Endothelial cell of umbilical vein (primary cell): ENCODE measurements around the gene NFKBIL1. TPM values are rescaled to one million over a fixed set of nuclear protein-coding genes. Genes with fewer than 3 reads are reported as not detected.
A peak's percentile ranks its signal among the peaks of the same experiment; 100 is the strongest.

Source experiments
- BruUV-seq: library from RNA; stranded (reverse); fragments of 400-500 nt; replicated peaks from 2 replicates; lab custom pipeline; 2021; lab: Mats Ljungman, UMichigan
- CTCF ChIA-PET: fragments of 300-600, 350-600 bp; sonication (Branson Sonifier 250); formaldehyde crosslinking; loops from one replicate; lab custom pipeline; 2021; ENCODE audit warnings: antibody characterized with exemption, inconsistent platforms; lab: Charles Lee
- POLR2A ChIA-PET: fragments of 300-600, 350-600 bp; sonication (Branson Sonifier 250); formaldehyde crosslinking; loops from one replicate; lab custom pipeline; 2021; ENCODE audit warnings: antibody characterized with exemption, inconsistent platforms; lab: Charles Lee
- DNase-seq: peaks from one replicate; pipeline ENCODE4 v3.0.0-alpha.2; 2011; ENCODE audit warnings: low read depth, low spot score
- FAIRE-seq: peaks from 2 replicates; lab custom pipeline; 2011; peaks lifted over from hg19 to GRCh38; lab: Jason Lieb, UNC
- H2AFZ ChIP-seq: 2 replicates; pipeline ENCODE4 v1.6.0; 2012; ENCODE audit warnings: low read depth, low read length, control low read depth, inconsistent platforms
- H3K27ac ChIP-seq: 2 replicates; pipeline ENCODE4 v1.5.1; 2011; ENCODE audit warnings: low read depth, mild to moderate bottlenecking, control low read depth, low read length, moderate library complexity; ENCODE audit not compliant: insufficient read depth
- H3K27me3 ChIP-seq, 2 experiments: 2 replicates each; pipeline versions ENCODE4 v1.6.0 to v1.6.1; 2011; ENCODE audit warnings: low read length in 2 of 2, mixed read lengths in 1 of 2; ENCODE audit not compliant: control insufficient read depth in 2 of 2, insufficient read depth in 2 of 2
- H3K36me3 ChIP-seq, 2 experiments: 2 replicates in 1 of 2; 3 replicates in 1 of 2; pipeline ENCODE4 v1.5.1; 2011; ENCODE audit warnings: low read length in 2 of 2, mild to moderate bottlenecking in 1 of 2, moderate library complexity in 1 of 2; ENCODE audit not compliant: control insufficient read depth in 2 of 2, insufficient read depth in 2 of 2; ENCODE audit errors: extremely low read depth in 1 of 2
- H3K4me1 ChIP-seq: 3 replicates; pipeline ENCODE4 v1.5.1; 2011; ENCODE audit warnings: mild to moderate bottlenecking, low read length; ENCODE audit not compliant: control insufficient read depth, insufficient read depth; ENCODE audit errors: extremely low read depth
- H3K4me2 ChIP-seq: 2 replicates; pipeline ENCODE4 v1.6.1; 2011; ENCODE audit warnings: low read length, control low read depth, mixed read lengths; ENCODE audit not compliant: insufficient read depth
- H3K4me3 ChIP-seq, 3 experiments: fragments of 200-600 bp in 1 of 3; sonication (generic), shearing (Covaris generic) in 1 of 3; replicated peaks in 1 of 3; 2 replicates each; pipeline ENCODE4 v1.5.1; 2011 to 2016; ENCODE audit warnings: control low read depth in 3 of 3, low read length in 3 of 3, mild to moderate bottlenecking in 2 of 3, inconsistent platforms in 1 of 3, low read depth in 1 of 3, moderate library complexity in 1 of 3; ENCODE audit not compliant: insufficient read depth in 1 of 3
- H3K79me2 ChIP-seq: 2 replicates; pipeline ENCODE4 v1.6.0; 2012; ENCODE audit warnings: low read length, inconsistent platforms; ENCODE audit not compliant: control insufficient read depth, insufficient read depth
- H3K9ac ChIP-seq: replicated peaks from 2 replicates; pipeline ENCODE3; 2011; ENCODE audit warnings: low read length, control low read depth; ENCODE audit not compliant: insufficient read depth; ENCODE audit errors: extremely low read depth
- H3K9me1 ChIP-seq: replicated peaks from 3 replicates; pipeline ENCODE4 v1.6.0; 2011; ENCODE audit warnings: mild to moderate bottlenecking, low read length; ENCODE audit not compliant: control insufficient read depth, insufficient read depth; ENCODE audit errors: extremely low read depth
- H3K9me3 ChIP-seq: replicated peaks from 2 replicates; pipeline ENCODE4 v1.5.1; 2012; ENCODE audit warnings: low read length, inconsistent platforms; ENCODE audit not compliant: control insufficient read depth, insufficient read depth
- H4K20me1 ChIP-seq: replicated peaks from 2 replicates; pipeline ENCODE3; 2011; ENCODE audit warnings: mild to moderate bottlenecking, low read length; ENCODE audit not compliant: control insufficient read depth, insufficient read depth; ENCODE audit errors: extremely low read depth
- JUN ChIP-seq: IDR thresholded peaks from 2 replicates; pipeline ENCODE4 v1.6.1; 2011; ENCODE audit warnings: borderline replicate concordance, low read depth; ENCODE audit not compliant: insufficient read length, insufficient read depth
- MAX ChIP-seq: IDR thresholded peaks from 2 replicates; pipeline ENCODE4 v1.6.1; 2011; ENCODE audit not compliant: insufficient read depth, insufficient read length
- MYC ChIP-seq: IDR thresholded peaks from one replicate; pipeline ENCODE4 v1.6.1; 2011; ENCODE audit warnings: mild to moderate bottlenecking, low read depth, low read length
- POLR2A ChIP-seq: IDR thresholded peaks from 2 replicates; pipeline ENCODE4 v1.6.1; 2012; ENCODE audit warnings: low read depth, mild to moderate bottlenecking, control low read depth, low read length
- POLR2AphosphoS5 ChIP-seq: IDR thresholded peaks from 2 replicates; pipeline ENCODE4 v1.6.1; 2012; ENCODE audit warnings: low read depth, mild to moderate bottlenecking, control low read depth, low read length, moderate library complexity; ENCODE audit not compliant: insufficient read depth
- dilution Hi-C: fragments of 300-500 bp; cut with MboI; formaldehyde crosslinking; loops from one replicate; pipeline ENCODE4 v1.15.0; 2019; ENCODE audit warnings: low sequenced_read_pairs; ENCODE audit not compliant: extremely low pct_ligation_motif_present
- intact Hi-C: fragments of 100-400 bp; cut with micrococcal nuclease; formaldehyde crosslinking; loops from one replicate; pipeline ENCODE4 v1.10.0; 2022
- polyA plus RNA-seq, 4 experiments: library from polyadenylated mRNA; depleted of rRNA in 3 of 4; stranded (reverse) in 3 of 4; unstranded in 1 of 4; fragments of >200 nt; gene quantifications; 2 replicates each; pipeline versions ENCODE4 v1.2.1 to v1.2.3, GENCODE V29; 2011 to 2012; ENCODE audit warnings: missing spikeins in 1 of 4
- total RNA-seq: library from RNA; stranded (reverse); gene quantifications from 2 replicates; pipeline ENCODE4 v1.2.3, GENCODE V29; 2021
- TF ChIP-seq, protein P1 (sequence below), 2 donors: IDR thresholded peaks; 1 replicate in 1 of 2; 2 replicates in 1 of 2; pipeline ENCODE4 v1.5.1; 2011; ENCODE audit warnings: low read length in 2 of 2, mild to moderate bottlenecking in 2 of 2, moderate library complexity in 2 of 2, control low read depth in 1 of 2, inconsistent platforms in 1 of 2, low read depth in 1 of 2; ENCODE audit not compliant: insufficient read depth in 1 of 2; ENCODE audit errors: extremely low read depth in 1 of 2

Gene NFKBIL1
- total and polyA plus RNA-seq, 2 donors (not counting 3 experiments of a cell fraction or from before 2014, with no cell fraction given): 9.9 to 15.5 TPM

DNA sequence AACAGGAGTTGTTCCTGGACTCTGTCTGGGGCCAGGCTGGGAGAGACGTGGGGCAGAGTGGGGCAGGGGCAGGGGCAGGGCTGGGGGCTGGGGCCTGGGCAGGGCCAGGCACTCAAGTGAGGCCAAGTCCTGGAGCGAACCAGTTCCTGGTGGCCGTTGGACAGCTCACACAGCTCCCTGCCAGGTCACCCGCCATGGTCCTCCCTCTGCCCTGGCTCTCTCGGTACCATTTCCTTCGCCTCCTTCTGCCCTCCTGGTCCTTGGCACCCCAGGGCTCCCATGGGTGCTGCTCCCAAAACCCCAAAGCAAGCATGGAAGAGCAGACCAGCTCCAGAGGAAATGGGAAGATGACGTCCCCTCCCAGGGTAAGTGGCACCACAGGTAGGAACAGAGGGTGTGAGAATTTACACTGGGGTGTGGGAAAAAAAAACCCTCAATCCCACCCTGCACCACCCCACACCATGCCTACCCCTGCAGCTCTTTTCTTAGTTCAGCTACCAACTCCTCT is 18.5 kb upstream of the NFKBIL1 start, which contains the start of gene MCCD1:
Gene MCCD1 (plus strand): TSS at position 142 of the 508 bp plus-strand sequence. CDS start 53 bp downstream, at position 195.
- no peak for FAIRE-seq
- TF ChIP-seq, protein P1, sequence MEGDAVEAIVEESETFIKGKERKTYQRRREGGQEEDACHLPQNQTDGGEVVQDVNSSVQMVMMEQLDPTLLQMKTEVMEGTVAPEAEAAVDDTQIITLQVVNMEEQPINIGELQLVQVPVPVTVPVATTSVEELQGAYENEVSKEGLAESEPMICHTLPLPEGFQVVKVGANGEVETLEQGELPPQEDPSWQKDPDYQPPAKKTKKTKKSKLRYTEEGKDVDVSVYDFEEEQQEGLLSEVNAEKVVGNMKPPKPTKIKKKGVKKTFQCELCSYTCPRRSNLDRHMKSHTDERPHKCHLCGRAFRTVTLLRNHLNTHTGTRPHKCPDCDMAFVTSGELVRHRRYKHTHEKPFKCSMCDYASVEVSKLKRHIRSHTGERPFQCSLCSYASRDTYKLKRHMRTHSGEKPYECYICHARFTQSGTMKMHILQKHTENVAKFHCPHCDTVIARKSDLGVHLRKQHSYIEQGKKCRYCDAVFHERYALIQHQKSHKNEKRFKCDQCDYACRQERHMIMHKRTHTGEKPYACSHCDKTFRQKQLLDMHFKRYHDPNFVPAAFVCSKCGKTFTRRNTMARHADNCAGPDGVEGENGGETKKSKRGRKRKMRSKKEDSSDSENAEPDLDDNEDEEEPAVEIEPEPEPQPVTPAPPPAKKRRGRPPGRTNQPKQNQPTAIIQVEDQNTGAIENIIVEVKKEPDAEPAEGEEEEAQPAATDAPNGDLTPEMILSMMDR (IDR thresholded peaks at IDR 0.05; ENCODE audit: extremely low read depth in 1 of 2, insufficient read depth in 1 of 2, low read depth in 1 of 2, low read length in 2 of 2): no peak
- TF ChIP-seq POLR2A (peak; percentile 31), MAX (no peak), JUN (no peak), MYC (no peak), POLR2AphosphoS5 (peak; percentile 15)
- Histone ChIP-seq H3K4me2 (no peak within 1 kb of the TSS), H3K27ac (no peak within 1 kb of the TSS), H4K20me1 (no peaks in the 10 kb centered on the region), H3K4me3 (no peak within 1 kb of the TSS), H3K9me3 (no peaks in the 10 kb centered on the region), H2AFZ (no peak within 1 kb of the TSS), H3K79me2 (peaks cover 9% of the 10 kb centered on the region), H3K27me3 (no peaks in the 10 kb centered on the region), H3K9me1 (no peaks in the 10 kb centered on the region), H3K4me1 (peaks cover 24% of the 10 kb centered on the region), H3K36me3 (peaks cover 16 to 28% of the 10 kb centered on the region in 2 experiments), H3K9ac (no peak within 1 kb of the TSS)
- POLR2A ChIA-PET: interaction anchor here (0.8 to 1.8 kb wide), 2 partner anchors 10 to 12 kb away, joined by 3 to 4 read pairs; no protein-coding TSS in a partner anchor
- intact Hi-C loops: no loop called here
- CTCF ChIA-PET: interaction anchor here (1.1 to 5.4 kb wide), 2 partner anchors 12 to 35 kb away, joined by 3 to 29 read pairs; no protein-coding TSS in a partner anchor
- dilution Hi-C loops: no loop called here
- DNase-seq: no peak
- no TSS peak for BruUV-seq
